Measurements from ENCODE around the gene SLC25A31.

SLC25A31 gene

DNA sequence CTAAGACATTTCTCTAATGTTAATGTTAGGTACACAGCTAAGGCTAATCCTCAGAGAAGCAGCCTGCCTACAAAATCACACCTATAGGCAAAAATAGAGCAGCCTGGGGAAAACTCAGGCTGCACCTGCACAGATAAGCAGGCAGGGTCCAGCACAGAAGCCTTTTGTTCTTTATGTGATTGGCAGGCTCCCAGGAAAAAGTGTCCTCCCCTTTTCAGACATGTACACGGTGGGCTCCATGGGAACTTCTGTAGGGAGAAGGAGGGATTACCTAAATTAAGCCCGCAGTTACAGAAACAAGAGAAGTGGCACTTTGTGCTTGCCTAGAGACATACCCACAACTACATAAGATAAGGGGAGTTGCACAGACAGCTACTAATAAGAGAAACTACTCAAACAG lies 47.9 kb downstream of the SLC25A31 start:
- no peak for DNase-seq

DNA sequence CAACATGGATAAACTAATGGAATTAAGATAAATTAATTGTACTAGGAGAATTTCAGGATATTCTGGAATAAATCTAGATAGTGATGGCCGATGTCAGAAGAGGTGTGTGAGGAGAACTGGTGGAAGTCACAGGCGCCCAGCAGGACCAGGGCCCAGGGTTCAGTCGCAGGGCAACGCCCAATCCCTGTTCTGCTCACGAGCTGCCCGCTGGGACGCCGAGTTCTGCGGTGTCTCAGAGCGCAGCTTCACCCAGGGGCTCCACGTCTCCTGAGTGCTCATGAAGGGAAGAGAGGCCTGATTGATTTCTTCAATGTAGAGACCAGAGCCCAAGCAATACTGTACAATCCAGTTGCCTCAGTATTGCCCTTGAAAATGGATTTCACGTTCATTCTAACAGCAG lies 50.4 kb downstream of the SLC25A31 start:
- no peak for DNase-seq

DNA sequence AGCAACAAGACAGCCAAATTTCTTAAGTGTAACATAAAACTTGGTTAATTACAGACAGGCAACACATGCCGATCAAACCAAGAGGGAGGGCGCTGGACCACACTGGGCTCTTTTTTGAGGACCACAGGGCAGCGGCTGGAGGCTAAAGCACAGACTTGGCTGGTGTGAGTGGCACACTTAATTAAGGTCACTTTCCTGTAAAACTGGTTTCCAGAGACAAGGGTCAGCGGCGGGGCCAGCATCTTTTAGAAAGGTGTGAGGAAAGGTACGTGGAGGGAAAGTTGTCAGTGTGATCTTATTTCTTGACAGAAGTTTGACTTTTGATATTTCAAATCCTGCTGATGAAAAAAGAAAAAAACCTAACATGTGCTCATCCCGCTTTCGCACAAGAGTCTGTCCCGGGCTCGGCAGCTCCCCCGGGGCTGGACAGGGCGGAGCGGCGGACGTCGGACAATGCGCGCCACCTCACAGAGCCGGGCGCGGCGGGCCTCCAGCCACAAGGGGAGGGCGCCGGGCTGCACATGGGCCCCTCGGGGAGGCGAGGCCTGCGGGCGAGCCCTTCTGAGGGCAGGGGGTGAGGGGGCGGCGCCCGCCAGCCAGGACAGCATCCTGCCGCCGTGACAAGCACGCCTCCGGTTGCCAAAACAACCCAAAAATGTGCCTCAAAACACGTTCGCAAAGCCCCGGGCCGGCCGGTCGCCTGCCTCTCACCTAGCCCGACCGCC lies 51.3 kb downstream of the SLC25A31 start:
- no peak for DNase-seq

DNA sequence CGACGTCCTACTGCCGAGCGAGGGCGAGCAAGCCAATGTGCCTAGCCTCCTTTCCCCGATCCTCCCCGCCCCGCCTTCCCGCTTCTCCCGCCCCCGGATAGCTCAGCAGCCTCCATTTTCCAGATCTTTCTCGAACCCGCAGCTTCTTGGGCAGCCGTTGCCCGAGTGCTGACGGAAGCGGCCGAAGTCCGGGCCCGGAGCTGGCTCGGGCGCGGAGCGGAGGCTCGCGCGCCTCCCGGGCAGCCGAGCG lies 51.8 kb downstream of the SLC25A31 start:
- no peak for DNase-seq

DNA sequence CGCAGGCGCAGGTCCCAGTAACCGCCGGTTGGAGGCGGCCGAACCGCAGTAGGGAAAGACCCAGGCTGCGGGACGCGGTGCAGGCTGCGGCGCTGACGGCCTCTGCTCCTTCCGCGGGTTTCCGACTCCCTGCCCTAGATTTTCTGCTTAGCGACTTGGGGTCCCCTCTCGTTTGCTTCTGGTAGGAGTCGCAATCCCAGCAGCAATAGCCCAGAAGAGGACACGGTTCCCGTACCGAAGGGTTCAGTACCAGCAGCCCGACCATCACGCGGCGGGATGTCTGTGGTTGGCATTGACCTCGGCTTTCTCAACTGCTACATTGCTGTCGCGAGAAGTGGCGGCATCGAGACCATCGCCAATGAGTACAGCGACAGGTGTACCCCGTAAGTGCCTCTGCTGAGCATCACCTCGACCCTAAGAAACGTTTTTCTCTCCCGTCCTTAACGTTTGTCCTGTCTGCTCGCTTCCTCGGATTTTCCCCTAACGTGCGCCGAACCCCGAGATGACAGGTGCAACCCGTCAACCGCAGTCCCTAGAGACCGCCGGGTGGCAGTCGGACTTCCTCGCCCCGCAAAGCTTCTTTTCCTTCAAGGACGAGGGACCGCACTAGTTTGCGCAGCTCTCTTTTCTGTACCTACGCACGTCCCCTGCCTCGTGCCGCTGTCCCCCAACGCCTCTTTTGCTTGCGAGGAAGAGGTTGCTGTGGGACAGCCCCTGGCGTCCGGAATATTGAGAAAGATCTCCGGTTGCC lies 52.2 kb downstream of the SLC25A31 start, which contains the start of gene HSPA4L:
Gene HSPA4L, plus strand, starts transcription at position 48 of the 751 bp plus-strand sequence. Its CDS starts 229 bp downstream, at position 277.
- no peak for DNase-seq

DNA sequence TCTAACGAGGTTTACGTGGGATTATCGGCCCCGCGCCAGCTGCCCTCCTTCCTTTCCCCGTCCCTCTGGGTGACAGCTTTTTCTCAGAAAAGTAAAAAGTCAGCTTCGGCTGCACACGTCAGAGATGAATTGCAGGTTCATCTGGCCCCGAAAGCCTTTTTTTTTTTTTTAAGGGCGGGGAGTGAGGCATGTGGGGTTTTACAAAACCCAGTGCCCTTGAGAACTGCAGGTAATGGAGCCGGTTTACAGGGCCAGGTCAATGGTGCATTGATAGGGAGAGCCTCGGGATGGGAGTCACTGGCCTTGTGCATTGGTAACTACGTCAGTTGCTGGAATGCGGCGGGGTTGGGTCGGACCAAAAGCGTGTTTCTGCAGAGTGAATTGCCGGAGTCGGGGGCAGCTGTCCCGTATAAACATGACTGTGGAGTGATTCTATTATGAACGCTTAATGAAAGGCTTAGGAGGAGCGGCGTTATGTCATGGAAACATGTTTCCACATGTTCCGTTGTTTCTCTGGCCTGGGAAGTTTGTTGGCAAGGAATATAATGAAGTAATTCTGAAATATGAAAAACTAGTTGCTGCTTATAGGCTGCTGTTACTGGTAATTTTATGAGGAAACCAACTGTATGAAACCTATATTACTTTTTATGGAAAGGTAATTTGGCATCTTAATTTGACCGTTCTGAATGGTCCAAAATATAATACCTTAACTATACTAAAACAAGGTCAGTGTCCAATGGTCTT lies 53.0 kb downstream of the SLC25A31 start:
- no peak for DNase-seq

DNA sequence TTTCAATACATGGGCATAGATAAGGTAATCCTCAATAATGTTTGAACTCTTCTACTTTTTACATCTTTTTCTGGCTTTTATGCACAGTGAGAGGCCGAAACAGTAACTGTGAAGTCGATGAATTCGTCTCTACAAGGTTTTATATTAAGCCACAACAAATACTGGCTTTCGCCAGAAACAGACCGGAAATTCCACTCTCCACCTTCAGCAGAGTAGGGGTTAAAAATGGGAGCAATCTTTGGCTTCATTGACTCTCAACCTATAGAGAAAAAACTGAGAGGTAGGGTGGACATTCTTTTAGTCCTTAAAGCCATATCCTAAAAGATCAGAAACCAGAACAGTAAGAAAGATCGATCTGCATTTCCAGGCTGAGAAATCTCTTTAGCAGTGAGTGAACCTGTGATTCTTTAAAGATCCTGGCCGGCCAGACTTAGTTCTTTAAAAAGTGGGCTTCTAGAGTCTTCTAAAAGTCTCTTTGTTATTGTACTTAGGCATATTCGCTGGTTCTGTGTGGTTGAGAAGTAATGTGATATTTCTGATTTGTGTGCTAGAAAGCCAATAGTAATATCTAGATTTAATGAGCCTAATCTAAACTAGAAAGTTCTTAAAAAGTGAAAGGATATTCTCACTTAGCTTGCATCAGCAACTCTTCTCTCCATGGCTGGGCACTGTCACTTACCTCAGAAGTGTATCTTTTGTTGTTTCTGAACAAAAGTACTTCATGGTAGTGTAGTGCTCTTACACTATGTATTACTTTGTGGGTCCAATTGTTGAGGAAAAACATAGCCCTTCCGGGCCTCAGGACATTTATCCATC lies 54.0 kb downstream of the SLC25A31 start:
- no peak for DNase-seq

DNA sequence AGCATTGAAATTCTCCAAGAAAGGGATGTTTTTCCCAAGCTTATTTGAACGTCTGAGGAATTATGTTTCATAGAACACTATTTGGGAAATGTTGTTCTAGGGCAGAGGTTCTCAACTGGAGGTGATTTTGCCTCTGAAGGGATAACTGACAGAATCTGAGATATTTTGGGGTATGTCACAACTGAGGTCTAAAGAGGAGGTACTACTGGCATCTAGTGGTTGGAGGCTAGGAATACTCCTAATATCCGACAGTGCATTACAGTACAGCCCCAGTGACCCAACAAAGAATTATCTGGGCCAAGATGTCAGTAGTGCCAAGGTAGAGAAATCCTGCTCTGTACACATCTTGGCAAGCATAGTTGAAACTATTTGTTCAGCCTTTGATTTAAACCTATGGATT lies 58.3 kb downstream of the SLC25A31 start:
- DNase-seq: no peak

DNA sequence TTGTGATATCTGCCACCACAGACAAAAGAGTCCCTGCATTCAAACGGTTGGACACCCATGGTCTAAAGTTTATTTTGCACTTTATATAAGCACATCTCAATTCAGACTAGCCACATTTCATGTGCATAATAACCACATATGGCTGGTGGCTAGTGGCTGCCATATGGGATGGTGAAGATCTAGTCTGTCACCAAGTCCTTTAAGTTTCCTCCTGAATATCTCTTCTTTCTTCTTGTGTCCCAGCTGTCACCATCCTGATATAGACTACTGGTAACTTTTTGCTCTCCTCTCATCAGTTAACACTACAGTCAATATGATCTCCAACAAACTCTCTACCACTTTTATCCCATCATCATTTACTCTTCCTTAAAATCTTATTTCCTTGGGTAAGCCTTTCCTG lies 61.2 kb downstream of the SLC25A31 start:
- DNase-seq: no peak

DNA sequence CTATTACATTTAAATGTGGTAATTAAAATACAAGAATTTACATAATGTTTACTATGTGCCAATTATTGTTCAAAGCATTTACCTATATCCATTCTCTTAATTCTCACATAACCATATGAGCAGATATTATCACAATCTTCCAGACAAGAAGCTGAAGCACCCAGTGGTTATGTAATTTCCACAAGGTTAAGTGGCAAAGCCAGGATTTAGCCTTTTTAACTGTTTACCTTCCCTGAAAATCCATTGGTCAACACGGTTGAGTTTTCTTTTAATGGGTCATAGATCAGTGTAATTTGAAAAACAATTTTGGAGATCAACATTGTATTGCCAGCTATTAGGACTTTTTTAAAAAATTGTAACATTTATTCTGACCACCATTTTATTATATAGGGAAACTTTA lies 63.3 kb downstream of the SLC25A31 start:
- no peak for DNase-seq

DNA sequence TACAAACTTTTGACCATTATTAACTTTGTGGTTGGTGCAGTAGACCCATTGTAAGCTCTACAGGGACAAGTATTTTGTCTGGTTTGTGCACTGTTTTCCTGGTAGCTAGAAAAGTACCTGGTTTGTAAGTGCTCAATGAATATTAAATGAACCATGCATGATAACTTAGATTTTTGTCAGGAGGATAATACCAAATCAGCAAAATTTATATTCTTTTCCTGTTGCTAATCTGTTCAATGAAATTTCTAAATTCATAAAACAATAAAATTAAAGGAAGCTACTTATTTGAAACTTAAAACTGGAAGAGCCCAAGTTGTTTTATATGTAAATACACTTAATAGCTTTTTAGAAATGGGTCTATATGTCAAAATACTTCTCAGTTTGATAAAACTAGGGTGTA lies 69.5 kb downstream of the SLC25A31 start:
- DNase-seq: no peak

DNA sequence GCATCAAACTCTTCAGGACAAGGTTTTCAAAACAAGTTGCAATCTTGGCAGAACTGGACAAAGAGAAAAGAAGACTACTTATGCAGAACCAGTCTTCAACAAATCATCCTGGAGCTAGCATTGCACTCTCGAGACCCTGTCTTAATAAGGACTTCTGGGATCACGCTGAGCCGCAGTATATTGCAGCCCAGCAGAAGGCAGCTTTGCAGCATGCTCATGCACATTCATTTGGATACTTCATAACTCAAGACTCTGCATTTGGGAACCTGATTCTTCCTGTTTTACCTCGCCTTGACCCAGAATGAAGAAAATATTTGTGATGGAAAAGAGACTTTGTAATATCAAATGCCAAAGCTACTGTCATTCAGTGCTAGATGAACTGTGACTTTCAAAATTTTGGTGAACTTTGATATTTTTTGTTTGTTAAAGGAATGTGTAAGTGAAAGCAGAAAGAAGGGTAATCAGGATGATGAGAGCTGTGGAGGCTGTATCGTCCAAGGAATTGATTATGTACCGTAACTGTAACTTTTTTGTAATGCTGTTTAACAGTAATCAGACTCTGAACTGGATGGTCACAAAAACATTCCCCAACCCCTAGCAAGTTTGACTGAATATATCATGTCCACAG lies 79.1 kb downstream of the SLC25A31 start:
- no peak for DNase-seq

DNA sequence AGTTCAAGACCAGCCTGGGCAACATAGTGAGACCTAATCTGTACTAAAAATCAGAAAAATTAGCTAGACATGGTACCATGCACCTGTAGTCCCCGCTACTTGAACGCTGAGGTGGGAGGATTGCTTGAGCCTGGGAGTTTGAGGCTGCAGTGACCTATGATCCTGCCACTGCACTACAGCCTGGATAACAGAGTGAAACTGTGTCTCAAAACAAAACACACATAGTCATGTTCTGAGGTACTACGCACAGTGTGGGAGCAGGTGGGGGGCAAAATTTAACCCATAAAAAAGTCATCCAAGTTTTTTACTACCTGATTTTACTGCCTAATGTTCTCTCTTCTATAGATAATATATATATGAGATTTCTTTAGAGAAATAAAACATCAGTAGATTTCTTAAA lies 80.4 kb downstream of the SLC25A31 start:
- DNase-seq: no peak

DNA sequence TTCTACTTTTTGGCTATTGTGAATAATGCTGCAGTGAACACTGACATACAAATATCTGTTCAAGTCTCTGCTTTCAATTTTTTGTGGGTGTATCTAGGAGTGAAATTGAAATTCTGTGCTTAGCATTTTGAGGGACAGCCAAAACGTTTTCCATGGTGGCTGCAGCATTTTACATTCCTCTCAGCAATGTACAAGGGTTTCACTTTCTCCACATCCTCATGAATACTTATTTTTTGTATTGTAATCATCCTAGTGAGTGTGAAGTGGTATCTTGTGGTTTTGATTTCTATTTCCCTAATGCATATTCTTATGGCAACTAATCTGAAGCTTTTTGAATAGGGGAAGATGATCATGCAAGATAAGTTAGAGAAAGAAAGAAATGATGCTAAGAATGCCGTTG lies 92.2 kb downstream of the SLC25A31 start:
- DNase-seq: no peak
